ENCODE measurements around the gene FOLR3.
"Not testable (repeated sequence)": the region's sequence is repeated elsewhere in the genome, so short reads cannot be mapped to it uniquely, and the experiment has no call there.

FOLR3 gene

GRCh38 chr11:72162891-72163492 is 27.5 kb downstream of the FOLR3 start:
- no peak for DNase-seq (ENCODE audit: low read depth in 2 of 2)

- not testable (repeated sequence) for DNase-seq (ENCODE audit: low read depth in 2 of 2)
These were observed 28.7 kb downstream of the FOLR3 start for GRCh38 chr11:72164187-72164586.

GRCh38 chr11:72169046-72169555 is 33.6 kb downstream of the FOLR3 start:
- not testable (repeated sequence) for DNase-seq (ENCODE audit: low read depth in 2 of 2)

GRCh38 chr11:72169754-72170153 is 34.2 kb downstream of the FOLR3 start:
- DNase-seq (ENCODE audit: low read depth in 2 of 2) = not testable (repeated sequence)

GRCh38 chr11:72172043-72172442 is 36.5 kb downstream of the FOLR3 start:
- DNase-seq (ENCODE audit: low read depth in 2 of 2) = not testable (repeated sequence)

- DNase-seq (ENCODE audit: low read depth in 2 of 2) = no peak
These were observed 37.8 kb downstream of the FOLR3 start for GRCh38 chr11:72173291-72173690.

- no peak for DNase-seq (ENCODE audit: low read depth in 2 of 2)
These were observed 39.0 kb downstream of the FOLR3 start for GRCh38 chr11:72174302-72175070.

GRCh38 chr11:72177656-72178055 is 42.1 kb downstream of the FOLR3 start:
- no peak for DNase-seq (ENCODE audit: low read depth in 2 of 2)

- no peak for DNase-seq (ENCODE audit: low read depth in 2 of 2)
These were observed 43.7 kb downstream of the FOLR3 start for GRCh38 chr11:72179049-72179803.

- no peak for DNase-seq (ENCODE audit: low read depth in 2 of 2)
These were observed 44.4 kb downstream of the FOLR3 start for GRCh38 chr11:72179804-72180396.

GRCh38 chr11:72180892-72181552 is 45.5 kb downstream of the FOLR3 start:
- not testable (repeated sequence) for DNase-seq (ENCODE audit: low read depth in 2 of 2)

- DNase-seq (ENCODE audit: low read depth in 2 of 2) = not testable (repeated sequence)
These were observed 46.0 kb downstream of the FOLR3 start for GRCh38 chr11:72181553-72181958.

GRCh38 chr11:72188267-72188666 is 52.7 kb downstream of the FOLR3 start:
- no peak for DNase-seq (ENCODE audit: low read depth in 2 of 2)

All from stimulated activated CD8-positive, alpha-beta memory T cell treated with anti-CD3 and anti-CD28 coated beads, Interleukin-7, amount 100 ng/mL, for 1 hour (primary cell).